MM.1S (cell line): ENCODE data around the gene IGSF11.

Source experiments
- CTCF ChIP-seq: fragments of 300-600 bp; sonication (generic); IDR thresholded peaks from 2 replicates; pipeline ENCODE4 v1.5.1; 2016; ENCODE audit warnings: antibody characterized with exemption, low read length, mixed read lengths
- EZH2phosphoT487 ChIP-seq: fragments of 300-600 bp; sonication (generic); IDR thresholded peaks from 2 replicates; pipeline ENCODE4 v1.6.1; 2018; ENCODE audit warnings: antibody characterized with exemption, low read length

DNA sequence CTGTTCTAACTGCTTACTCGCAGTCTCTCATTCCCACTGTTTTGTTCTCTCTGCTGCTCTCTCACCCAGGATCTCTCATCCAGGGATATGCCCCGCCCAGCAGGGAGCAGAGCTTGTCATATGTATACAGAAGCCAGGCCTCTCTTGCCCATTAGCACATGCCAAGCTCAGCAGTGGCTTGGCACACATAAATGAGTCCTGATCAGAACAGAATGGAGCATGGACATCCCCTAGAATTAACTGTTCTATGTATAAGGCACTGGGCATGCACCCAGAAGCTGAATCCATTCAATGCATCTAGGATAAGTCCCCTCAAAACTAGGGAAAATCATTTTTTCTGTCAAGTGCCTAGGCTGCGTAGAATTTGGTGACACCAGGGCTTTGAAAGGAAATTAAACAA is 61.6 kb downstream of the IGSF11 start:
- TF ChIP-seq CTCF (no peak), EZH2phosphoT487 (no peak)
